GM10248 (cell line): ENCODE results near the gene SCARF1.
"Not testable (repeated sequence)": the region's sequence is repeated elsewhere in the genome, so short reads cannot be mapped to it uniquely, and the experiment has no call there.

Experiments used
- CTCF ChIA-PET: fragments of 300-600 bp; sonication (Branson Sonifier 250); formaldehyde crosslinking; extraction: SDS; loops from one replicate; lab custom pipeline; 2021; ENCODE audit warnings: antibody characterized with exemption; lab: Yijun Ruan, JAX
- POLR2A ChIA-PET: fragments of 350-650 bp; sonication (Branson Sonifier 250); formaldehyde crosslinking; extraction: SDS; loops from one replicate; lab custom pipeline; 2020; ENCODE audit warnings: antibody characterized with exemption; lab: Yijun Ruan, JAX
- DNase-seq: peaks from one replicate; pipeline ENCODE4 v3.0.0; 2012; ENCODE audit errors: extremely low spot score
- CTCF ChIP-seq: IDR thresholded peaks from 2 replicates; pipeline ENCODE4 v1.5.1; 2012; ENCODE audit warnings: mild to moderate bottlenecking, low read depth; ENCODE audit errors: extremely low read depth, missing control alignments, control extremely low read depth

Gene SCARF1, protein sequence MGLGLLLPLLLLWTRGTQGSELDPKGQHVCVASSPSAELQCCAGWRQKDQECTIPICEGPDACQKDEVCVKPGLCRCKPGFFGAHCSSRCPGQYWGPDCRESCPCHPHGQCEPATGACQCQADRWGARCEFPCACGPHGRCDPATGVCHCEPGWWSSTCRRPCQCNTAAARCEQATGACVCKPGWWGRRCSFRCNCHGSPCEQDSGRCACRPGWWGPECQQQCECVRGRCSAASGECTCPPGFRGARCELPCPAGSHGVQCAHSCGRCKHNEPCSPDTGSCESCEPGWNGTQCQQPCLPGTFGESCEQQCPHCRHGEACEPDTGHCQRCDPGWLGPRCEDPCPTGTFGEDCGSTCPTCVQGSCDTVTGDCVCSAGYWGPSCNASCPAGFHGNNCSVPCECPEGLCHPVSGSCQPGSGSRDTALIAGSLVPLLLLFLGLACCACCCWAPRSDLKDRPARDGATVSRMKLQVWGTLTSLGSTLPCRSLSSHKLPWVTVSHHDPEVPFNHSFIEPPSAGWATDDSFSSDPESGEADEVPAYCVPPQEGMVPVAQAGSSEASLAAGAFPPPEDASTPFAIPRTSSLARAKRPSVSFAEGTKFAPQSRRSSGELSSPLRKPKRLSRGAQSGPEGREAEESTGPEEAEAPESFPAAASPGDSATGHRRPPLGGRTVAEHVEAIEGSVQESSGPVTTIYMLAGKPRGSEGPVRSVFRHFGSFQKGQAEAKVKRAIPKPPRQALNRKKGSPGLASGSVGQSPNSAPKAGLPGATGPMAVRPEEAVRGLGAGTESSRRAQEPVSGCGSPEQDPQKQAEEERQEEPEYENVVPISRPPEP

DNA sequence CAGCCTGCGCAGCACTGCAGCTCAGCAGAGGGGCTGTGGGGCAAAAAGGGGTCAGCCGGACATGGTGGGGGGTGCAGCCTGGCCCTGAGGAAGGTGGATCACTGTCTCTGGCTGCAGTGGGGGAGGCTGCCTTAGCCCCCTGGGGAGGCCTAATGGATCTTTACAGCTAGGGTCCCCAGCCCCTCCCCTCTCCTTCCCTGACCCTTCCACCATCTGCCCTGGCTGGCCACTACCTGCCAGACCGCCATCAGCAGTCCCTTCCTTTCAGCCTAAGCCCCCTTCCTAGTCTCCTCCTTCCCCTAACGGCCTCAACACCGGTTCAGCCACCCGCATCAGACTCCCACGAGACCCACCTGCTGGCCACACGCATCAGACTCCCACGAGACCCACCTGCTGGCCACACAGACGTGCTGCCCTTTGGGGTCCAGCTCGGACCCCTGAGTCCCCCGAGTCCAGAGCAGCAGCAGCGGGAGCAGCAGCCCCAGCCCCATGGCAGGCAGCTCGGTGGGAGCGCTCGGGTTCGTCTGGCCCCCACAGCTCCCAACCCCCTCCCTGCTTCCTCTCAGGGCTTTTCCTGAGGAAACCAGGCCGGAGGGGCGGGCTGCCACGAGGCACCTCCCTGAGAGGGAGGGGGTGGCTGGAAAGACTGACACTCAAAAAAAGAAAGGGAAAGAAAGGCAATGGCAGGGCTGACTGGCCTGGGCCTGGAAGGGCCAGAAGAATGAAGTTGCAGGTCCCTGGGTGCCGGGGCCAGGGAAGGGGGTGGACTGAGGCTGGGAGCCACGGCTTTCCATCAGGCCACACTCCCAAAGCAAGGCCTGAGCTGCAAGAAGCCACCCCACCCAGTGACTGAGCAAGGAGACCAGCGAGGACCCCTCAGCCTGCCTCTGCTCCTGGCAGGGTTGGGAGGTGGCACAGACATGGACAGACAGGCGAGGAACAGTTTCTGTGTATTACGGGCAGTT is at the start of gene SCARF1:
Gene SCARF1 (minus strand): TSS at position 526 of the 965 bp plus-strand sequence. CDS start 35 bp downstream, at position 491.
- TF ChIP-seq CTCF = no peak
- ChIA-PET POLR2A (interaction anchor here (1.0 kb wide), 1 partner anchor 132 kb away, joined by 3 read pairs; no protein-coding TSS in a partner anchor), CTCF (interaction anchor here (0.7 to 7.5 kb wide), 8 partner anchors 14 to 139 kb away, joined by 3 to 59 read pairs (median 6); no protein-coding TSS in a partner anchor)
- peak; percentile 49 for DNase-seq

DNA sequence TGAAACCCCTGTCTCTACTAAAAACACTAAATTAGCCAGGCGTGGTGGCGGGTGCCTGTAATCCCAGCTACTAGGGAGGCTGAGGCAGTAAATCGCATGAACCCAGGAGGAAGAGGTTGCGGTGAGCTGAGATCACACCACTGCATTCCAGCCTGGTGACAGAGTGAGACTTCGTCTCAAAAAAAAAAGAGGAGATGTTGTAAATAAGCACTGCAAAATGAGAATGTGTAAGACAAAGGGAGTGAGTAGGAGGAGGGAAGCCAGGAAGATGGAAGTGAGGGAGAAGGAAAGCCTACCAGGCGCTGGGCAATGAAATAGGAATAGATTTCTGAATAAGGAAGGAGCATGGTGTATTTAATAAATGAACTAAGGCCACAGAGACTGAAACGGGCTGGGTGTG is 47.8 kb upstream of the SCARF1 start:
- no peak for DNase-seq
- TF ChIP-seq CTCF = no peak
- CTCF ChIA-PET = no interaction called here
- POLR2A ChIA-PET = no interaction called here

DNA sequence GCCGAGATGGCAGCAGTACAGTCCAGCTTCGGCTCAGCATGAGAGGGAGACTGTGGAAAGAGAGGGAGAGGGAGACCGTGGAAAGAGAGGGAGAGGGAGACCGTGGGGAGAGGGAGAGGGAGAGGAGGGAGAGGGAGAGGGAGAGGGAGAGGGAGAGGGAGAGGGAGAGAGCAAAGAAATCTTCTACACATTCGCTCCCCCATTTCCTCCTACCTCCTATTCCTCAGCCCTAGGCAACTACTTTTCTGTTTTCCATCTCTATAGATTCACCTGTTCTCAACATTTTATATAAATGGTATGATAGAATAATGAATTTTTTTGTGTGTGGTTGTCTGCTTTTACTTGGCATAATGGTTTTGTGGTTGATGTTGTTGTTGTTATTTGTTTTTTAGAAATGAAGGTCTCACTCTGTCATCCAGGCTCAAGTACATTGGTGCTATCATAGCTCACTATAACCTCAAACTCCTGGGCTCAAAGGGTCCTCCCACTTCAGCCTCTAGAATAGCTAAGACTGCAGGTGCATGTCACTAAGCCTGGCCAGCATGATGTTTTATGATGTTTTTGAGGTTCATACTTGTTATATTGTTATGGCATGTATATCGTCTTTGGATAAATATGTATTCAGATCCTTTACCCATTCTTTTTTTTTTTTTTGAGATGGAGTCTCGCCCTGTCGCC is 45.2 kb upstream of the SCARF1 start:
- CTCF ChIA-PET = interaction anchor here (0.7 kb wide), 1 partner anchor 27 kb away, joined by 3 read pairs; no protein-coding TSS in a partner anchor
- DNase-seq = no peak
- TF ChIP-seq CTCF = no peak
- POLR2A ChIA-PET = no interaction called here

DNA sequence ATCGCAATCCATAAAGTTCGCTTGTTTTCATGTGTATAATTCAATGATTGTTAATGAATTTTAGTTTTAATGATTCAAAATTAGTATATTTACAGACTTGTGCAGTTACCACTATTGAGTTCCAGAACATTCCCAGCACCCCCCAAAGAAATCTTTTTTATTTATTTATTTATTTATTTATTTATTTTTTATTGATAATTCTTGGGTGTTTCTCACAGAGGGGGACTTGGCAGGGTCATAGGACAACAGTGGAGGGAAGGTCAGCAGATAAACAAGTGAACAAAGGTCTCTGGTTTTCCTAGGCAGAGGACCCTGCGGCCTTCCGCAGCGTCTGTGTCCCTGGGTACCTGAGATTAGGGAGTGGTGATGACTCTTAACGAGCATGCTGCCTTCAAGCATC is 42.9 kb upstream of the SCARF1 start:
- DNase-seq, POLR2A ChIA-PET, CTCF ChIA-PET: not testable (repeated sequence)

GRCh38 chr17:1686086-1686485 is 40.6 kb upstream of the SCARF1 start:
- TF ChIP-seq CTCF = no peak
- POLR2A ChIA-PET = no interaction called here
- DNase-seq = no peak
- CTCF ChIA-PET = no interaction called here
